Non-pigmented ciliary epithelial cell (primary cell): ENCODE measurements around the gene SMDT1.

Experiments used
- DNase-seq: peaks from one replicate; pipeline ENCODE4 v3.0.0-alpha.2; 2010; ENCODE audit warnings: low read depth

Gene SMDT1

DNA sequence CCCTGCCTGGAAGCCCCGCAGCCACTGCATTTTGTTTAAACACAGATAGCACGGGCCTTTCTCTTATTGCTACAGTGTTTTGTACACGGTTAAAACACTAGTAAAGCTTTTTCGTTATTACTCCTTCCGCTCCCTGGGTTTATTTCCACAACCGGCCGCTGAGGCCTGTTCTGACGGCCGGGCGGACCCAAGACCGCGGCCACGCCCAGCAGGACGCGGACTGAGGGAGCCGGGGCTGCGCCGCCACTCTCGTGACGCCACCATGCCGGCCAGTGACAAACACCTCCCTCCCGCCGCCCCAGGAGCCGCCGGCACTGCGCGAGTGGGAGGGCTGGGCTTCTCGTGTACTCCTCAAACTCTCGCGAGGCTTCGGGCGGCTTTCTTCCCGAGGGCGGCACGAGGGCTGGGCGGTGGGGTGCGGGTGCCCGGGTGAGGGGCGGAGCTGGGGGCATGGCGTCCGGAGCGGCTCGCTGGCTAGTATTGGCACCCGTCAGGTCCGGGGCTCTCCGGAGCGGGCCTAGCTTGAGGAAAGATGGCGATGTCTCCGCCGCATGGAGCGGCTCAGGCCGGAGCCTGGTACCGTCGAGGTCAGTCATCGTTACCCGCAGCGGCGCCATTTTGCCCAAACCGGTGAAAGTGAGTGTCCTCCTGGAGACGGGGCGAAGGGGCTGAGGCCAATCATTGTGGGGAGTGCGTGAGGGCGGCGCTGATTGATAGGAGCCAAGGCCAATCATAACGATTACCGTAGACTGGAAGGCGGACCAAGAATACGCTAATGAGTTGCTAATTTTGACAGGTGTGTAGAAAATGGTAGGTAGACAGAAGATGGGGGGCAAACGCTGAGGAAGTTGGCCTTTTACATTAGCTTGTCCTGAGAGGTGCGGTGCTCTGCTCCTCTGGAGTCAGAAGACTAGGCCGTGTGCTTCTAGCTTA lies at the start of gene SMDT1:
Gene SMDT1, plus strand, starts transcription at position 382 of the 933 bp plus-strand sequence. Its CDS starts 69 bp downstream, at position 451.
- DNase-seq: peak; percentile 89

GRCh38 chr22:42033263-42034181 lies 46.0 kb upstream of the SMDT1 start:
- no peak for DNase-seq

- DNase-seq: no peak
Observed at GRCh38 chr22:42035256-42035655, 44.2 kb upstream of the SMDT1 start.

DNA sequence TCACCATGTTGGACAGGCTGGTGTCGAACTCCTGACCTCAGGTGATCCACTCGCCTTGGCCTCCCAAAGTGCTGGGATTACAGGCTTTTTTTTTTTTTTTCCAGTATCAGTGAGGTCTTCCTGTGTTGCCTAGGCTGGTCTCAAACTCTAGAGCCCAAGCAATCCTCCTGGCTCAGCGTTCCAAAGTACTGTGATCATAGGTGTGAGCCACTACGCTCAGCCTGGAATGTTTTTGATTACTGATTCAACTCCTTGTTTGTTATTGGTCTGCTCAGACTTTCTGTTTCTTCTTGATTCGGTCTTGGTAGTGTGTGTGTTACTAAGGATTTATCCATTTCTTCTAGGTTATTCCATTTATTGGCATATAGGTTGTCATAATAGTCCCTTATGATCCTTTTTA lies 40.2 kb upstream of the SMDT1 start:
- no peak for DNase-seq

GRCh38 chr22:42041784-42042183 lies 37.7 kb upstream of the SMDT1 start:
- DNase-seq: no peak

DNA sequence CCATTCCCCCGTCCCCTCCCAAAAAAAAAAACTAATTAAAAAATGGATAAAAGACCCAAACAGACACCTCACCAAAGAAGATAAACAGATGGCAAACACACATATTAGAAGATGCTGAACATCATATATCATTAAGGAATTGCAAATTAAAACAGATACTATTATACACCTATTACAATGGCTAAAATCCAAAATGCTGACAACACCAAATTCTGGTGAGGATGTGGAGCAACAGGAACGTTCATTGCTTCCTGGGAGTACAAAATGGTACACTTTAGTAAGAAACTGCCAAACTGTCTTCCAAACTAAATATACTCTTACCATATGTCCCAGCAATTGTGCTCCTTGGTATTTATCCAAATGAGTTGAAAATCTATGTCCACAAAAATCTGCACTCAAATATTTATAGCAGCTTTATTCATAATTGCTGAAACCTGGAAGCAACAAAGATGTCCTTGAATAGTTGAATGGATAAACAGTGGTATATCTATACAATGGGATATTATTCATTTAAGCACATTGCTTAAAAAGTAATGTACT lies 28.8 kb upstream of the SMDT1 start:
- DNase-seq: no peak

DNA sequence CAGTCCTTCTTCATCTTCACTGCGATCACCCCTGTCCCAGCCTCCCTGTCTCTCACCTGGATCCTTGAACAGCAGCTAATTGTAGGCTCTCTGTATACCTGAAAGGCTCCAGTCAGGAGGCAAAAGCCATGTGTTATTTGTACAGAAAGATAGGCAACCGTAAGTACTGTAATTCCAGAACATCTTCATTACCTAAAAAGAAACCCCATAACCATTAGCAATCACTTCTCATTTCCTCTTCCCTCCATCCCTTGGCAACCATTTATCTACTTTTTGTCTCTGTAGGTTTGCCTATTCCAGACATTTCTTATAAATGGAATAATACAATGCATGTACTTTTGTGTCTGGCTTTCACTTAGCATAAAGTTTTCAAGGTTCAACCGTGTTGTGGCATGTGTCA lies 26.7 kb upstream of the SMDT1 start:
- no peak for DNase-seq

DNA sequence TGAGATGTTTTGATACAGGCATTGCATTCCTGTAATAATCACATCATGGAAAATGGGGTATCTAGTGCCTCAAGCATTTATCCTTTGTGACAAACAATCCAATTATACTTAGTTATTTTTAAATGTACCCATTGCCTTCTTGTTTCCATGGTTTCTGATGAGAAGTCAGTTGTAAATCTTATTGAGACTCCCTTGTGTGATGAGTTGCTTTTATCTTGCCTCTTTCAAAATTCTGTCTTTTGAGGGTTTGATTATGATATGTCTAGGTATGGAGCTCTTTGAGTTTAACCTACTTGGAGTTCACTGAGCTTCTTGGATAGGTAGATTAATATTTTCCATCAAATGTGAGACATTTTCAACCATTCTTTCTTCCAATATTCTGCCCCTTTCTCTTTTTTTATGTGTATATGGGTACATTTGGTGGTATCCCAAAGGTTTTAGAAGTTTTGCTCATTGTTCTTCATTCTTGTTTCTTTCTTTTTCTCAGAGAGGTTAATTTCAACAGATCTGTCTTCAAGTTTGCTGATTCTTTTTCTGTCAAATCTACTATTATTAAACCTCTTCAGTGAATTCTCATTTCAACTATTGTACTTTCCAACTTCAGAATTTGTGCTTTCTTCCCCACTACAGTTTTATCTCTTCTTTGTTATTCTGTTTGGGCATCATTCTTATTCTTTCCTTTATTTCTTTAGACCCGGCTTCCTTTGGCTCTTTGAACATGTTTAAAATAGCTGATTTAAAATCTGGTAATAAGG lies 22.6 kb upstream of the SMDT1 start:
- DNase-seq: no peak

- DNase-seq: no peak
Observed at GRCh38 chr22:42060489-42060888, 19.0 kb upstream of the SMDT1 start.

DNA sequence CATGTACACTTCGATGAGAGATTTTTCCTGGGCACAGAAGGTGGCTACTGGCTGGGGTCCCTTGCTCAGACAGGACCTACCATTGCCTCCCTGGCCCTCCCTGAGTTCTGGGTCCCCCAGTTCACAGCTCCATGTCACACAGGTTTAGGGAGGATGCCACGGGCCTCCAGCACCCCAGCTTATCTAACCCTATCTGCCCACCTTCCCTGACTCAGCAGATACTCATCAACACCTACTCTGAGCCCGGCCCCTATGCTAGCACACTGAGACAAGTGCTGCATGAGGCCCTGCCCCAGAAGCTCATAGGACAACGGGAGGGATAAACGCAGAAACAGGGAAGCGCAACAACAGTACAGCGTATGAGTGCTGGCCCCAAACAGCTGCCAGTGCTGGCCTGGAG lies 18.5 kb upstream of the SMDT1 start:
- no peak for DNase-seq

DNA sequence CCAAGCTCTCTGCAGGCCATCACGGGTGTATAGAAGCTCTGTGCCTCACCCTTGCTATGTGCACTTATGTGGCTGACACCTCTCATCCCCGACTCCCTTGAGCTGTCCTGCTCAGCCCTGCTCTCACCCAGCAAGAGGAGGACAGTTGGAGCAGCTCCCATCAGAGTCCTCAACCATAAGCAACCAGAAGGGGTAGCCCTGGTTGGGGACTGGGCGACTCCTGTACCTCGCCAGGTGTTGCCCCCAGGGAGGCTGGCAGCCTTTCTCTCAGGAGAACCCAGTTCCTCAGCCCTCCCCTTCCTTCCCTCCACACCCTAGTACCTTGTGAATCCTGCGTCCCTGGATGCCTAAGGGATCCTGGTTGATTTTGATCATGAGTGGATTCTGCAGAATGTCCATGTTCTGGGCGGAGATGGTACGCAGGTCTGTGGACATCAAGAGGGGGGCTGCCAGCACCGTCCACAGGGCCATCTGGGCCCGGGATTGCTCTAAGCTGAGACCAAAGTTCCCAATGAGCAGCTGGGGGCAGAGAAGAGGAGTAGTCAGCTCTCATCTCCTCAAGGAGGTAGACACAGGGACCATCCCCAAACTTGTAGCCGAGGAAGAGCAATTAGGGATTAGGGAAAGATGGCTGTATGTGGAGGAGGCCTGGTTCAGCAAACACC lies 16.9 kb upstream of the SMDT1 start:
- no peak for DNase-seq

- DNase-seq: no peak
Observed at GRCh38 chr22:42064629-42065028, 14.9 kb upstream of the SMDT1 start.

GRCh38 chr22:42065438-42066125 lies 13.9 kb upstream of the SMDT1 start:
- DNase-seq: no peak

DNA sequence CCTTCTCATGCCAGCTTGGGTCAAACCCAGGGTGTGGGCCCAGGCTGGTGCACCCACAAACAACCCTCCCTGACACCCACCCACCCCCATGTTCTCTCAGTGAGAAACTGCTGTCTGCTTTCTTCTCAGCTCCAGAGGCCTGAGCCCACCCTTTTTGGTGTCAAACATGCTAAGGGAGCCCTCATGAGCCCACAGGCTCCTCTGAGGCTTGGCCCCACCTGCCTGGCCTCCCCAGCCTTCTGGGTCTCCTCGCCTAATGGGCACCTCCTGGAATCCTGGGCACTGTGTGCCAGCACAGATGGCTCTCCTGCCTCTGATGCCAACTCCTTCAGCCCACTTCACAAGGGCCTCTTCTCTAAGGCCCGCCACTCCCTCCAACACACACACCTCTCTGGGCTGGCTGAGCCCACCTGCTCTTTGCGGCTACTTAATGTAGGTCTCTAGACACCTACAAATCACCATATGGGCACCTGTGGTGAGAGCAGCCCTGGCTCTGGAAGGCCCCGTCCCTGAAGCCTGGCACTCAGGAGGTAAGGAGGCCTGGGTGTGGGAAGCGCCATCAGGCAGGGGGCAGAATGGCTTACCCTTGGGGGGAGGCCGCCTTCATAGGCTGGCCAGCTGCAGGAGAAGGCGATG lies 13.3 kb upstream of the SMDT1 start:
- DNase-seq: no peak

- no peak for DNase-seq
Observed at GRCh38 chr22:42066937-42067336, 12.6 kb upstream of the SMDT1 start.

GRCh38 chr22:42067671-42068251 lies 11.7 kb upstream of the SMDT1 start:
- no peak for DNase-seq

- no peak for DNase-seq
Observed at GRCh38 chr22:42068291-42068690, 11.2 kb upstream of the SMDT1 start.

DNA sequence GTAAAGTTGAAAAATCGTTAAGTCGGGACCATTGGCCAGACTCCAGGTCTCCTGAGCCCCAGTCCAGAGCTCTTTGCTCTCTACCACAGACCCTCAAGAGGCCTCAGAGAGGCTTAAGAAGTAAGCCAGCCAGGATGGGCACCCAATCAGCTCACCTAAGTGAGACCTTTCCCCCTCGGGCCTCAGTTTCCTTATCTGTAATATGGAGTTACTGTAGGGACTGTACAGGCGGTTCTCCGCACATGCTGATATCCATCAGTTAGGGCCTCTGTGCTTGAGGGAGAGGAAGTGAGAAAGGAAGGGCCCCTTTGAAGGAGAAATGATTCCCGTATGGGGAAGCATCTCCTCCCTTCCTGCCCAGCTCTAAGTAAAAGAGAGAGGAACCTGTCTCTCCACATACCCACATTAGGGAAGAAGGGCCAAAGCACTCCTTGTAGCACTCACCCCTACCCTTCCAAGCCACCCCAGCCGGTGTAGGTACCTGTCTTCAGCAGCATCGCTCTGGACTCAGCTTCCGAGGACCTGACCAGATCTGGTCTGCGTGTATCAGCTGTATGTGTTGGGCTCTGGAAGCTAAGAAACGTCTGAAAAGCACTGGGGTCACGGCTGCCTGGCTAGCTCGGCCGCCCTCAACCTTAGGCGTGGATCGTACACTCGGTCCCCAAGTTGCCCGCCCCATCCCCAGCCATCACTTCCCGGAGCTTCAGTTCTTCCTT lies 9.5 kb upstream of the SMDT1 start:
- no peak for DNase-seq
